ENCODE data around the gene REL. TPM values are rescaled to one million over a fixed set of nuclear protein-coding genes. Genes with fewer than 3 reads are reported as not detected.

Gene REL
- total RNA-seq, 2 experiments from 2014 or later: 49.9 to 81.1 TPM

DNA sequence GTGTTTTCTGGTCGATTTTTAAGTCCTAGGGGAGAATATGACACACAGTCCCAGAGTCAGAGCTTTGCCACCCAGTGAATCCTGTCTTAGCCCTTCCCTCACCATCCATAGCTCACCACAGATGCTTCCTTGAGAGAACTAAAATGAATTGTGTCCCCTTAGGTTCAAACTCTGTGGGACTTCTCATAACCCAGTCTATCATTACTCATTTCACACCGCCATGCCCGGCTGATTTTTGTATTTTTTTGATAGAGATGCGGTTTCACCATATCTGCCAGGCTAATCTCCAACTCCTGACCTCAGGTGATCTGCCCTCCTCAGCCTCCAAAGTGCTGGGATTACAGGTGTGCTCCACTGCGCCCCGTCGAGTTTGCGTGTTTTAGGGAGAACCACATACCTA is 66.8 kb downstream of the REL start:
- Histone ChIP-seq H3K4me2 (ENCODE audit: low read length) (no peak overlapping the region), H3K27ac (ENCODE audit: low read depth, low read length, poor library complexity, severe bottlenecking) (no peak overlapping the region), H3K36me3 (ENCODE audit: insufficient read depth, low read length) (peaks cover 36% of the 10 kb centered on the region), H3K9me3 (ENCODE audit: low read length) (no peaks in the 10 kb centered on the region), H3K4me1 (ENCODE audit: insufficient read depth, low read length, poor library complexity, severe bottlenecking) (no peaks in the 10 kb centered on the region), H3K79me2 (ENCODE audit: insufficient read depth, low read depth, low read length) (no peaks in the 10 kb centered on the region), H4K20me1 (ENCODE audit: insufficient read depth, low read length) (no peaks in the 10 kb centered on the region), H2AFZ (ENCODE audit: low read length) (no peak overlapping the region), H3K9me2 (ENCODE audit: insufficient read depth, low read length) (no peaks in the 10 kb centered on the region), H3K4me3 (ENCODE audit: low read depth, low read length, poor library complexity, severe bottlenecking) (no peak overlapping the region)
- no peak for TF ChIP-seq EZH2phosphoT487 (IDR thresholded peaks at IDR 0.05; ENCODE audit: borderline replicate concordance, low read depth, low read length)
- TF ChIP-seq, protein P1, sequence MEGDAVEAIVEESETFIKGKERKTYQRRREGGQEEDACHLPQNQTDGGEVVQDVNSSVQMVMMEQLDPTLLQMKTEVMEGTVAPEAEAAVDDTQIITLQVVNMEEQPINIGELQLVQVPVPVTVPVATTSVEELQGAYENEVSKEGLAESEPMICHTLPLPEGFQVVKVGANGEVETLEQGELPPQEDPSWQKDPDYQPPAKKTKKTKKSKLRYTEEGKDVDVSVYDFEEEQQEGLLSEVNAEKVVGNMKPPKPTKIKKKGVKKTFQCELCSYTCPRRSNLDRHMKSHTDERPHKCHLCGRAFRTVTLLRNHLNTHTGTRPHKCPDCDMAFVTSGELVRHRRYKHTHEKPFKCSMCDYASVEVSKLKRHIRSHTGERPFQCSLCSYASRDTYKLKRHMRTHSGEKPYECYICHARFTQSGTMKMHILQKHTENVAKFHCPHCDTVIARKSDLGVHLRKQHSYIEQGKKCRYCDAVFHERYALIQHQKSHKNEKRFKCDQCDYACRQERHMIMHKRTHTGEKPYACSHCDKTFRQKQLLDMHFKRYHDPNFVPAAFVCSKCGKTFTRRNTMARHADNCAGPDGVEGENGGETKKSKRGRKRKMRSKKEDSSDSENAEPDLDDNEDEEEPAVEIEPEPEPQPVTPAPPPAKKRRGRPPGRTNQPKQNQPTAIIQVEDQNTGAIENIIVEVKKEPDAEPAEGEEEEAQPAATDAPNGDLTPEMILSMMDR (conservative IDR thresholded peaks at IDR 0.05; ENCODE audit: low read length): no peak
- CTCF ChIA-PET (ENCODE audit: unreplicated experiment): no interaction called here
- intact Hi-C loops (cut with micrococcal nuclease; ENCODE audit: unreplicated experiment): no loop called here
- POLR2A ChIA-PET: no interaction called here
- DNase-seq (ENCODE audit: low spot score): no peak
- no TSS peak for BruUV-seq (replicated peaks)

DNA sequence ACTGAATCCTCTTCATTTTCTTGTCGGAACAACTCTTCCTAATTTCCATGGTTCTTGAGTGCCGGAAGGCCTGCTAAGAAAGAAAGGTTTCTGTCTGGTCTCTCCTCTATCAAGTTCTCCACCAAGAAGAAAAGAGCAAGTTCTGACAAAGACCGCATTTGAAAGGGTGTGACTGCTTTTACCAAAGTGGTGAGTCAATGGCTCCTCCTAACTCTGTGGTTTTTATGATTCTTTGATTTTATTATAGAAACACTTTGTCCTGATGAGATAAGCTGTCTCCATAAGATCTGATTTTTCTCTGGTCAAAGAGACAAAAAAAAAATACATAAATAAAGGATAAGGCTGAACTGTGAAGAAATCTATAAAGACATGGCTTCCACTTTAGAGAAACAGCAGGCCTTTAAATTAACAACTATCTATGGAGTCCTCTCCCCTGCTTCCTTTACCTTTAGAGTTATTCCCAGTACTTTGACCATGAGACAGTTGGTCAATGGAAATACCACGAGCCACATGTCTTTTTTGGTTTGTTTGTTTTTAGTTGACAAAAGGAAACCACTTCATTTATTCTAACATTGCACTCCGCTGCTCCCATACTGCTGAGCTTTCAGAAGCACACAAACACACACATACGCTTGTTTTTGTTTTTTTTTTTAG is 67.7 kb downstream of the REL start:
- no peaks in the 10 kb centered on the region for H3K79me2 ChIP-seq (ENCODE audit: insufficient read depth, low read depth, low read length)
- TF ChIP-seq EZH2phosphoT487 (IDR thresholded peaks at IDR 0.05; ENCODE audit: borderline replicate concordance, low read depth, low read length): no peak
- TF ChIP-seq, protein P1 (conservative IDR thresholded peaks at IDR 0.05; ENCODE audit: low read length): no peak
- DNase-seq (ENCODE audit: low spot score): no peak
- H4K20me1 ChIP-seq (ENCODE audit: insufficient read depth, low read length): no peaks in the 10 kb centered on the region
- intact Hi-C loops (cut with micrococcal nuclease; ENCODE audit: unreplicated experiment): no loop called here
- ChIA-PET POLR2A (no interaction called here), CTCF (ENCODE audit: unreplicated experiment) (no interaction called here)
- no TSS peak for BruUV-seq (replicated peaks)
- no peak overlapping the region for H3K27ac ChIP-seq (ENCODE audit: low read depth, low read length, poor library complexity, severe bottlenecking)
- H3K4me3 ChIP-seq (ENCODE audit: low read depth, low read length, poor library complexity, severe bottlenecking): no peak overlapping the region
- H3K4me2 ChIP-seq (ENCODE audit: low read length): no peak overlapping the region
- H2AFZ ChIP-seq (ENCODE audit: low read length): no peak overlapping the region
- H3K9me2 ChIP-seq (ENCODE audit: insufficient read depth, low read length): no peaks in the 10 kb centered on the region
- no peaks in the 10 kb centered on the region for H3K4me1 ChIP-seq (ENCODE audit: insufficient read depth, low read length, poor library complexity, severe bottlenecking)
- H3K36me3 ChIP-seq (ENCODE audit: insufficient read depth, low read length): peaks cover 42% of the 10 kb centered on the region
- no peaks in the 10 kb centered on the region for H3K9me3 ChIP-seq (ENCODE audit: low read length)

DNA sequence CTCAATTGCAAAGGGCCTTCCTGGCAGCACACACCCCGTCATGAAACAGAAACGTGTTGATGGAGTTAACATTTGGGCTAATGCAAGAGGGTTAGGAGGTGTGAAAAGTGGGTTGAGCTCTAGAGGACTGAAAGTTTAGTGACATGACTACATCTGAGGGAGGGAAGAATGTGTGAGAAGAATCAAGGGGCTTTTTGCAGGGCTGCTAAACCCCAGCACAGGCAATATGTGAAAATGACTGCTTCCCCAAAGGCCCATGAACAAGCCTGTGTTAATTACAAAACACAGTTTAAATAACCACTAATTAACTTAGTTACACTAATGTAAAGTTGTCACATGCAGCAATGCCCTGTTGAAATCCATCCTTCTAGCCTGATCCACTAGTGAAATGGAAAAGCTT is 72.8 kb downstream of the REL start:
- Histone ChIP-seq H3K79me2 (ENCODE audit: insufficient read depth, low read depth, low read length) (no peaks in the 10 kb centered on the region), H3K36me3 (ENCODE audit: insufficient read depth, low read length) (peaks cover 33% of the 10 kb centered on the region), H3K27ac (ENCODE audit: low read depth, low read length, poor library complexity, severe bottlenecking) (no peak overlapping the region), H3K4me3 (ENCODE audit: low read depth, low read length, poor library complexity, severe bottlenecking) (no peak overlapping the region), H4K20me1 (ENCODE audit: insufficient read depth, low read length) (no peaks in the 10 kb centered on the region), H3K4me1 (ENCODE audit: insufficient read depth, low read length, poor library complexity, severe bottlenecking) (no peaks in the 10 kb centered on the region), H3K9me3 (ENCODE audit: low read length) (no peaks in the 10 kb centered on the region), H3K4me2 (ENCODE audit: low read length) (no peak overlapping the region), H3K9me2 (ENCODE audit: insufficient read depth, low read length) (no peaks in the 10 kb centered on the region), H2AFZ (ENCODE audit: low read length) (no peak overlapping the region)
- POLR2A ChIA-PET: interaction anchor here (1.0 to 4.3 kb wide), 3 partner anchors 10 to 14 kb away, joined by 4 to 21 read pairs (median 6); no protein-coding TSS in a partner anchor
- no peak for DNase-seq (ENCODE audit: low spot score)
- BruUV-seq (replicated peaks): no TSS peak
- no peak for TF ChIP-seq EZH2phosphoT487 (IDR thresholded peaks at IDR 0.05; ENCODE audit: borderline replicate concordance, low read depth, low read length)
- TF ChIP-seq, protein P1 (conservative IDR thresholded peaks at IDR 0.05; ENCODE audit: low read length): no peak
- intact Hi-C loops (cut with micrococcal nuclease; ENCODE audit: unreplicated experiment): no loop called here
- CTCF ChIA-PET (ENCODE audit: unreplicated experiment): no interaction called here

Measured in OCI-LY7 (cell line).